Measurements from ENCODE around the gene AJAP1. TPM values are rescaled to one million over a fixed set of nuclear protein-coding genes. Genes with fewer than 3 reads are reported as not detected.

Gene AJAP1, protein sequence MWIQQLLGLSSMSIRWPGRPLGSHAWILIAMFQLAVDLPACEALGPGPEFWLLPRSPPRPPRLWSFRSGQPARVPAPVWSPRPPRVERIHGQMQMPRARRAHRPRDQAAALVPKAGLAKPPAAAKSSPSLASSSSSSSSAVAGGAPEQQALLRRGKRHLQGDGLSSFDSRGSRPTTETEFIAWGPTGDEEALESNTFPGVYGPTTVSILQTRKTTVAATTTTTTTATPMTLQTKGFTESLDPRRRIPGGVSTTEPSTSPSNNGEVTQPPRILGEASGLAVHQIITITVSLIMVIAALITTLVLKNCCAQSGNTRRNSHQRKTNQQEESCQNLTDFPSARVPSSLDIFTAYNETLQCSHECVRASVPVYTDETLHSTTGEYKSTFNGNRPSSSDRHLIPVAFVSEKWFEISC
- not detected in 2 replicates for total RNA-seq

DNA sequence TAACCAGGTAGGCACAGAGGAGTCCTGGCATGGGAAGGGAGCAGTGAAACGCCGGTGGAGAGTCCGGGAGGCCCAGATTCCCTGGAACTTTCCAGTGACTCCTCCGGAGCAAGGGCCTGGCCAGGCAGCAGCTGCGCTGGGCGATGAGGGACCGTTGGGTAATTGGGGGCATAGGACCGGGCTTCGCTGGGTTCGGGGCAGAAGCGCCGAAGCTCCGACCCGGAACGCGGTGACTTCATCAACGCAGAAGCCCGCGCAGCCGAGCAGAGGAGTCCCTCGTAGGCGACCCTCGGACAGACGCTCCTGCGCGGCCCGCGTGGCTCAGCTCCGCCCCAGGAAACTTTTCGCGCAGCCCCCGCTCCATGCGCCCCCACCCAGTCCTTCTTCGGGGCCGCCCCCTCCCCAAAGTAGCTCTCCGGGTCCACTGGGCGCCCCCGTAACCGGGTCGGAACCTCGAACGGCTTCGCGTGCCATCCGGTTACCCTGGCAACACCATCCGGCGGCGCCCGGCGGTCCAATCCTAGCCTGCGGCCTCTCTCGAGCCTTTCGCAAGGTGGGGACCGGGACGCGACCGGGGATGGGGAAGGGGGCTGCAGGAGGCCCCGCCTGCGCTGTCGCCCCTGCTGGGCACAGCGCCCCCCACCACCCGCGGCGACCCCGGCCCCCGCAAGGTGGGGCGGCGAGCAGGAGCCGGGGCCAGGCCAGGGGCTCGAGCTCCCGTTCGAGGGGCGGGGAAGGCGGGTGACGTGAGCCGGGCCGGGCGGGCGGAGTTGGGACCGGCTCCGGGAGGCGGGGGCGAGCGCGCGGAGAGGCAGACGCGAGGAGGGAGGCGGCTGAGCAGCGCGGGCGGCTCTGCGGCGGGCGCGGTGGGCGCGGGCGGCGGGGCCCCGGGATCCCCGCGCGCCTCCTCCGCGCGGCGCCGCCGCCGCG, at the start of gene AJAP1:
Gene AJAP1 (plus strand): TSS at position 814 of the 930 bp plus-strand sequence. CDS start 817 bp downstream, outside the sequence.

Data from endothelial cell of coronary artery (primary cell).